Right renal cortex interstitium (tissue), 3 donors: ENCODE data around the gene FGF9. TPM values are rescaled to one million over a fixed set of nuclear protein-coding genes. Genes with fewer than 3 reads are reported as not detected.

Experiments
- DNase-seq, 3 donors: peaks; one replicate each; pipeline ENCODE4 v3.0.0-alpha.2; 2013; ENCODE audit warnings: low read depth in 3 of 3, low spot score in 2 of 3
- polyA plus RNA-seq, 3 donors: library from polyadenylated mRNA; unstranded; fragments of 120-200 nt; gene quantifications; one replicate each; pipeline ENCODE4 v1.2.1, GENCODE V29; 2013; ENCODE audit not compliant: insufficient read length in 3 of 3

FGF9 gene
- polyA plus RNA-seq, 3 donors: 13.9 to 16.5 (median 16.3) TPM

DNA sequence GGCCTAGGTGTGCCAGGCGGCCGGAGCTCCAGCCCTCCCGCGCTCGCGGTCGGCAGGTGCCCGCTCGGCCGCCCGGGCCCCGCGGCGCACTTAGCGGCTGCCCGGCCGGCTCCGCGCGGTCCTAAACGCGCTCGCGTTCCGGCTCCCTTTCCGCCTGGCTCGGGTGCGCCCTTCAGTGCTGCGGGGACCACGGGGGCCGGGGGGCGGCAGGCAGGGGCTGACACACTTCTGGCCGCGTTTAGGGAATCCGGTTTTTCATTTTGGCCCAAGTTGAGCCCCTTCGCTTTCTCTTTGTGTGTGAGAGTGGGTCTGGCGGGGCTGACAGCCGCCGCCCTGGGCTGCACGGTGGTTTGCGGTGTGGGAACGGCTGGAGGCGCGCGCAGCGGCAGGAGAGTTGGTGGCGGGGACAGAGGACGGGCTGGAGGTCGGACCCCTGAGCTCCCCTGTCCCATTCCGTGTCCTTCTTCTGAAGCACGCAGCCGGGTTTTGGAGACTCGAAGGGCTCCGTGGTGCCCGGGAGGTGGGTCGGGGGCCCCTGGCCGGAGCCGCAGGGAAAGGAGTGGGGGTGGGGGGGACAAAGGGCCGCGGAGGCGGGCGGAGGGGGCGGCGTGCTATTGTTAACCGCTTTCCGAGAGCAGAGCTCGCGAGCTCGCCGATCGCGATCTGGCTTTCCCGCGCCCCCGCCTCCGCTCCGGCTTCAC, 3.1 kb downstream of the FGF9 start:
- DNase-seq: peak in 1 of 3 donors; percentile 30

DNA sequence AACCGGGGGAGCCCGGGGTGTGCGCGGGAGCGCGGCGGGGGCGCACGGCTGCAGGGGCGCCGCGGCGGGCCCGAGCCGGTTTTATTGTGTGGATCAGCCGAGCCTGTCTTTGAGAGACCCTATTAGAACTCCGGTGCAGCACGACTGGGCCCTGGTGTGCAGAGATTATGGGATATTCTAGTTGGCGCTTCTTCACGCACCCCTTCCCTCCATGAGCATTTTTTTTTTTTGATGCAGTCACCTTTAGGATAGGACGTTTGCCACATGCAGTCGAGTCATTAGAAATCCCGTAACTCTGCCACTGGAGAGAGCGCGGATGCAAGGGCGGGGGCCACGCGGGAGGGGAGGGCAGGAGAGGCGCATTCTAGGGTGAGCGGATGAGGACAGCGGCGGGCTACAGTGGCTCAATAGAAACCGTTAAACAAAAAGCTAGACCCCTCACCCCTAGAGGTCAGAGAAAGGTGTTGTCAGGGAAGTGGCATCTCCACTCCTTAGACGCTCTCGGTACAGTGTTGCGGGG, 3.7 kb downstream of the FGF9 start:
- peak in 1 of 3 donors; percentile 10 for DNase-seq

DNA sequence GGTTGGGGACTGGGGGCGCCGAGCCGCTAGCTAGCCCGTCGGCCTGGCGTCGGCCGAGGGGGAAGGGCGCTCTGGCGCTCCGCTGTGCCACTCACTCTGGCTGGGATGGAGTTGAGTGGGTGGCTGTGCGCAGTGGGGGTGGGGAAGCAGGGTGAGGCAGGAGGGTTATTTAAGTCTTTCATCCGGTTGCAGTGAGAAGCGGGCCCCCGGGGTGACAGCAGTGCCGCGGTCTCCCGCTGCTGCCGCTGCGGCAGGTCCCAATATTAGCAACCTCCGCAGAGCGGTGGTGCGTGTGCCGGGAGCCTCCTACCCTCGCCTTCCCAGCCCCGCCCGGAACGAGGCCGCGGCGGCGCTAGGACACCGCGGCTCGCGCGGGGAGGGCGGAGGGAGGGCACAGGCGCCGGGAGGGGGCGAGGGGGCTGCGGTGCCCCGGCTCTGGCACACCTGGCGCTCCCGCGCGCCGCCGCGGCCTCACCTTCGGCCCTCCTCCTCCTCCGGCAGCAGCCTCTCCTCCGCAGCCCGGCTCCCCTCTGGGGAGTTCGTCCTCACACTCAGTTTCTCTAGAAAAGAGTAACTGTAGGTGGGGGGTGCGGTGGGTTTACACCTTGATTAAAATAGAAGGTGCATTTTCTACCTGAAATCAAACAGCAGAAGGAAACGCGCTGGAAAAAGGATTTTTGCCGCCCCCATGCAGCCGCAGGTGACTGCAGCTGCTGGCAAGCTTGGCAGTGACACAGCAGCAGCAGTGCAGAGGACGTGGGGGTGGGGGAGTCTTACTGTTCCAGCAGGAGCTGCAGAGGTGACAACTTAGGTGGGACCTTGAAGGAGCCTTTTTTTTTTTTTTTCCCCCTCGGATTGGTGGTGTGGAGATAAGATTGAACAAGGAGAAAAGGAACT, 4.5 kb downstream of the FGF9 start:
- DNase-seq: peak in 1 of 3 donors; percentile 7

DNA sequence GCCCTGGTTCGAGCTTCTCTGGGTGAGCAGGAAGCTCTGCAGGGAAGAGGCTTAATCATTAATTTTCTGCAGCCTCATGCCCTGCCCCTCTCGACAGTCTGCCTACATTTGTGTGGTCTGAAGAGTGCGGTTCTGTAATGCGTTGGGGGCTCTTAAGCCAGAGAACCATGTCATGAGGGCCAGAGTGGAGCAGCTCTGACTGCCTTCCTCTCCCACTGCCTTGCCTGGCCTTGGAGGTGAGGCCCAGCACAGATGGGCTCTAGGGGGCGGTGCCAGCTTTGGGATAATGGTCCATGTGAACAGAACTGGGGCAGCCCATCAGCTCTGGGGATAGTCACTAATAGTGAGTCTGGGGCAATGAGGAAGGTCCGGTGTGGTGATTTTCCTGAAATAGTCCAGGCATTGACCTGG, 5.7 kb downstream of the FGF9 start:
- peak in 1 of 3 donors; percentile 16 for DNase-seq

DNA sequence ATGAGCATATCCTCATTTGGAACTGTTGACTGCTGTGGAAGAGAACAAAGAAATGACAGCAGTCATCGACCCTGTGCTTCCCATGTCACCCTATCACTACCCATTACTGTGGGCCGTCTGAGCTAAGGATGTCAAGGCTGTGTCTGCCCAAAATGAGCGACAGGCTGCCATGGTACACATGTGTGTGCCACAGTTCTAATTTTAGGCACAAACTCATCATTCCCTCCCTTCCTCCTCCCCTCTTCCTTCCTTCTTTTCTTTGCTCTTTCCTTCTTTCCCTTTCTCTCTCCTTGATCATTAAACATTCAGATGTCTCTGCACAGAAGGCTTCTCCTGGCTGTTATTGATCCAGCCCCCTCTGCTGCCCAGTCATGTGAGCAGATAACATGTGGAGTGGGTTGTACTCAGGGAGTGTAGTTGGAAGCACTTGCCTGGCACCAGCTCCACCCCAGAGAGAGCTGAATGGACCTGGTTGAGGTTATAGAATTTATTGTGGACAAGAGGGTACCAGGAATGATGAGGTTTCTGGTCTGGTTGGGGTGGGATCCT, 6.3 kb downstream of the FGF9 start:
- DNase-seq: no peak

DNA sequence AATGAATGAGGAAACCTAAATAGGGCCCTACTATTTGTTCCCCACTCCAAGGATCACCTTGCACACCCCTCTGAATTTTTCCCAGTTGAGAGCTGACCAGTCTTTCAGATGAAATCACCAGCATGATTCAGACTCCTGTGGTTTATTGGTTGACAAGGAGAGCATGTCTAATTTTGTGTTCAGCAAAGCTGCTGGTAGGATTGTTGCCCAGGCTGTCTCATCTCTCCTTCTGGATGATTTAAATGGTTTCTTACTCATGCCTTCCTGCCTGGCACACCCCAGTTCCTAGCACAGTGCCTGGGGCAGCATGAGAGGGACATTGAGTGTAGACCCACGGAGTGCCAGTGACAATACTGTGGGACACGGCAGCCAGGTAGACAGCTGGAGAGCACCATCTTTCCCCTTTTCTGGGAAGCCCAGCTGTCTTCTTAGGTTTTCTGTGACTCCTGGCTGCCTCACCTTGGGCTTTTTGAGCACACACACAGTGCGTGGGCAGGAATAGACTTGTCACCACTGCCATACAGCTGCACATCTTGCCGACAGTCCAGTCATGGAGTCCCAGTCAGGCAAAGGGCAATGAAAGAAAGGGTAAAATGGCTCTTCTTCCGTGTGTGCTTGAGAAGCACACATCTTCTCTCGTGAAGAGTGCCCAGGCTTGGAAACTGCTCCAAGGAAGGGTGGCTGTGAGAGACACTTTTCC, 12.3 kb downstream of the FGF9 start:
- DNase-seq: no peak

DNA sequence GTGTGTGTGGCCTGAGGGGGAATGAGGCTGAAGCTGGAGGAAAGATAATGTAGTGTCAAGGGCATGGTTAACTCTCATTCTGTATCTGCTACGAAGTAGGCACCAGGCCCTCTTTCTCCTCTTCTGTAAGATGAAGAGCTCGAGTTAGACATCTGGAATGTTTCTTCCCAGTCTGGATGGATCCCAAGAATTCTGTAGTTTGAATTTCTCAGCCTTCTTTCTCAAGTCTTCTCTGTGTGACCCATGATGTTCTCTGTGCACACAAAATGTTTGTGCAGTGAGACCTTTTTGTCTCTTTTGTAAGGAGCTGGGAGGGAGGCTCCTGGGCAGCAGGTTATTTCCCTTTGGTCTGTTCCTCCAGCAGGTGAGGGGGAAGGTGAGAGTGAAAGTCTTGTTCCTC, 13.7 kb downstream of the FGF9 start:
- DNase-seq: no peak

DNA sequence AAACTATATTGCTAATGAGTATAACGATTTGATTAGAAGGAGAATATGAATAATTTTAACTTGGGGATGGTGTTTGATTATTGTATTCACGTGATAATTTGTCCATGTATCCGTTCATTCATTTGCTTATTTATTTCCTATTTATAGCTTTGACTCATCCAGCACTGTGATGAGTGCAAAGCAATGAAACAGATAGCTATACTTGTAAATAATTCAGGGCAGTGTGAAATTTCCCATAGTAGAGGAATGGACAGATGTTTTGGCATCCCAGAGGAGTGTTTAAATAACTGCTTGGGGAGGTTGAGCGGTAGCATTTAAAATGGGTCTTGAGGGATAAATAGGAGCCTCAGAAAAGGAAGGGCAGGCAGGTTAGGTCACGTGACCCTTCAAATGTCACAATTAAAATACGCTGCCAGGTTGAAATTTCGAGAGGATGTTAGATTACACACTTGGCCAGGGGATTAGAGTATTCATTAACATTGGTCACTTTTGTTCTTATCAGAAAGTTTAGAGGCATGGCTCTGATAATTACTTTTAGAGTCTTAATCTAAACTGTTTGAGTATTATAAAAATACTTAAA, 14.7 kb downstream of the FGF9 start:
- no peak for DNase-seq

DNA sequence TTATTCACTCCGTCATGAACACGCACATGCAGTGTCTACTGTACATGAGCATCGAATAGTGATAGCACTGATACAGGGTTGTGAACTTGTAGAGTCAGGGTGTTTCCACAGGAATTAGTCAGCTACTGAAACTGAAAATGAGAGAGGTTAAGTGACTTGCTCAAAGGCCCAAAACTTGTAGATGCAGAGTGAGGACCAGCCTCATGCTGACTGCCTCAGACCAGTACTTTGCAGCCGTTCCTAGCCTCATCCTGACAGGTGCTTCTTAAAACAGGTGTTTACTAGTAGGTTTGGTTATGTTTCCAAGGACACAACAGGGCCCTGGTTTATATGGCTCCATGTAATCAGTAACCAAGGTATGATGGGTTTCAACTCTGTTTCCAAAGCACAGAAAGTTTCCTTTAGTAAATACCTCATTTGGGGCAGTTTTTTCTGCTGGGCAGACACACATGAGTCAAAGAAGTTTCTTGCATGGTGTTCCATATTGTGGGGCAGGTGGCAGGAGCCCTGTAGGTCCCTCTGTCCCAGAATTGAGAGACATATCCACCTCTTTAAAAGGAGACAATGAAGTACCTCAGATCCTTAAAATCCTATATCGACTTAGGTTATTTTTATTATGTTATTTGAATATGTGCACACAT, 16.0 kb downstream of the FGF9 start:
- DNase-seq: no peak

DNA sequence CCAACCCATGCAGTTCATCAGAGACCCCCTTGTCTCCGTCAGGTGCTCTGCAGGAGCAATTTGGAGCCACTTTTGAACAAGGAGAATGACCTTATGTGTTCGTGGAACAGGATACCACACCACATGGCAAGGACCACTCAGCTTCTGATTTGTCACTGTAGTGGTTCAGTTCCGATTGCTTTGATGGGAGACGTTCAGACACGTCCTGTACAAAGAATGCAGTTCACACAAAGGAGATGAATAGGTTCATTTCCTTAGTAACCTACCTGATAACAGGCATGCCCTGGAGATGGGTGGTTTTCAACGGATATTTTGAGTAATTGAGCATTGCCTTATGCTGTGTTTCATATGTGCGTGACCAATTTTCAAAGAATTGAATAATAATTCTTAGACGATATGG, 17.2 kb downstream of the FGF9 start:
- no peak for DNase-seq

DNA sequence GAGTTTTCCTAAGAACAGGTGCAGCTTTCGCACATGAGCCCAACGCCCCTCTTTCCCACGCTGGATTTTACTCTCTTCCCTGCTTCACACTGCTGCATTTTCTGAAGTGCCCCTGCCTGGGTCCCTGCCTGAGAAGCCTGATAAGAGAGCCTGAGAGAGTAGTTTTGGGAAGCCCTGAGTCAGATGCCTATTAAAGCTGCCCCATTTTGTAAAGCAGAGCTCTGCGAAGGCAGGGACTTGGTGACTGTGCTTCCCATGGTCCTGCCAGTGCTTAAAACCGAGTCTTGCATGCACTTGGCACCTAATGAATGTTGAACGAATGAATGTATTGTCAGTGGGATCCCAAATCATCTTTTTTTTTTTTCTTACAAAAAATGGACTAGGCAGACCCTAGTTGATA, 18.2 kb downstream of the FGF9 start:
- DNase-seq: no peak

DNA sequence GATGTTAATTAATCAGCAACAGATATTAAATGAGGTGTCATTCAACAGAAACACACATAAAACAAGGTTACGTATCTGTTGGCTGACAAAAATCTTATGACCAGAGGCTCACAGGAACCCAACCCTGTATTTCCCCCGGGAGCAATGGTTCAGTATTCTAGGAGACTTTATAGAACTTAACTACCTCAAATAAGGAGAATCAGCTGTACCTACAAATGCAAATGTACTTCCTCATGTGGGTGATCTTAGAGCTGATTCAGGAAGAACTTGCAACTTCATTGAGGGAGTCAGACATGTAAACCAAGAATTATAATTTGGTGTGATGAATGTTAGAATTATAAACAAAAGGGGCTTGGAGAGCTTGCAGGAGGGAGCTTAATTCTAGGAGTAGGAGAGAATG, 20.1 kb downstream of the FGF9 start:
- DNase-seq: no peak

DNA sequence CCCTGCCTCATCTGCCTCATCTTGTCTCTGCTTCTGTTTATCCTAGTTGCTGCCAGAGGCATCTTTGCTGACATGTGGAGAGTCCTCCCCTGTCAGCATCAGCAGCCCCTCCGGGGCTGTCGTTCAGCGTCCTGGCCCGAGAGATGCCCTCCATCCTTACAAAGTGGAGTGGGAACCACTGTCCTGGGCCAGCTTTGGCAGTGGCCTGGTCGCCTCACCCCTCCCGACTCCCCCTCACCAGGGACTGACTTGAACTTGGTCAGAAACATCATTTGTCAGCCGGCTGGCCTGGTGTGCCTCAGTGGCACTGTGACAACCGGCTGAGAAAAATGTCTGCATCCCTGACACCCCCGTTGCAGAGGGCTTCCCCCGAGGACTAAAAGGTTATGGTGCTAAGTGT, 20.6 kb downstream of the FGF9 start:
- no peak for DNase-seq

DNA sequence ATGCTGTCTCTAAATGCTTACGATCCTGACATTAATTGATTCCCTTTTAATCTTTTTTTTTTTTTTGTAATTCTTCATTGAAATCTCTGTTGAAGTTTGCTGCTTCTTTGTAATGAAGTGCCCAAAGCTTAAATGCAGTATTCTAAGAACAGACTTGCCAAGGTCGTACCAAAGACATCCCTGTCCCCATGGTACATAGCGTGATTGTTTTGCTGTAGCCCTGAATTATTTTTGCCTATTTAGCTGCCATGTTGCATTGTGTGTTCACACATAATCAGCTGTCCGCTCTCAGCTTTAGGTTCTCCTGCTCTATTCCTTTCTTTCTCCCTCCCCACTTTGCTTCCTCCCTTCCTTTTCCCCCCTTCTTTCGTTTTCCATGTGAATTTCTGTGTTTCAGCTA, 21.1 kb downstream of the FGF9 start:
- no peak for DNase-seq

DNA sequence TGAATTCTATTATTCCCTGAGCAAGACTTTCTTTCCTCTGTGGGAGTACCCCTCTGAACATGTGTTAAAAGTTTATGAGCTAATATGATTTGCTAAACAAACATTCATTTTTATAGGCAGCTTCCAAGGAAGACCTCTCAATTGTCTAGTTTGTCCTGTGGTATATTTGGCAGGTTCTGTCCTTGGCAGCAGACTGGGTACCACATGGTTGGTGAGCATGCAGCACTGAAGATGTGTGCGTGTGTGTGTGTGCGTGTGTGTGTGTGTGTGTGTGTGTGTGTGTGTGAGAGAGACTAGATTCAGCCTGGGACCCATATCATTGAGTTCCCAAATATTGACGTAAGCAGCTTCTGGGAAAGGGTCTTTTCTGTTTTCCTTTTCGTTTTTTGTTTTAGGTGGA, 24.0 kb downstream of the FGF9 start:
- DNase-seq: no peak

DNA sequence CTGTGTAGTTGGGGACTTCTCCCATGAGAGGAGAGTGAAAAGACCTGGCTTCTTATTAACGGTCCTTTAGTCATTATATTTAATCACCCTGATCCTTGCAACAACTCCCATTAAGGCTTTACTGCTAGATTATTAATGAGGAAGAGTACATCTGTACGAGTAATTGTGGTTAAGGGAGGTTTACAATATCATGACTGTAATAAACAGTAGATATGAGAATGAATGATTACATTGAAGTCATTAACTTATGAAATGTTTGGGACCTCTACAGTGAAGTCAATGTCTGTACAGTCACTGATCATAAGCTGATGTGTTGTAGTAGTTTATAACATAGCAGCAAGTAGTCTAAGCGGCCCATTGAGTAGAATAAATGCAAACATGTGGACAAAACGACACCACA, 24.7 kb downstream of the FGF9 start:
- DNase-seq: no peak

DNA sequence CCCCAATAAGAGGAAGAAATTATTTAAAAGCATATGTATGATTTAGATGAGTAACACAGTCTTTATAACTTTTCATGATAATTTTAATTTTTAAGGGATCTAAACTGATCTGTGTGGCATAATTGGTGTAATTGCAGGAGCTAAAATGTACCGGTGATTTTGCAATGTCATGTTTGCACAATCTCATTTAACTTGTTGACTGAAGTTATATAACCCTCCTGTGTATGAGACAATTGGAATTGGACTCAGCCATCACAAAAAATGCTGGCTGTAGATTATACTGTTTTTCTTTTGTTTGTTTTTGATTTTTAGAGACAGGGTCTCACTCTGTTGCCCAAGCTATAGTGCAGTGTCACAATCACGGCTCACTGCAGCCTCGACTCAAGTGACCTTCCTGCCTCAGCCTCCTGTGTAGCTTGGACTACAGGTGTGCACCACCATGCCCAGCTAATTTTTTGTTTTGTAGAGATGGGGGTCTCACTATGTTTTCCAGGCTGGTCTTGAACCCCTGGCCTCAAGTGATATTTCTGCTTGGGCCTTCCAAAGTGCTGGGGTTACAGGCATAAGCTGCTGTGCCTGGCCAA, 26.1 kb downstream of the FGF9 start:
- no peak for DNase-seq

DNA sequence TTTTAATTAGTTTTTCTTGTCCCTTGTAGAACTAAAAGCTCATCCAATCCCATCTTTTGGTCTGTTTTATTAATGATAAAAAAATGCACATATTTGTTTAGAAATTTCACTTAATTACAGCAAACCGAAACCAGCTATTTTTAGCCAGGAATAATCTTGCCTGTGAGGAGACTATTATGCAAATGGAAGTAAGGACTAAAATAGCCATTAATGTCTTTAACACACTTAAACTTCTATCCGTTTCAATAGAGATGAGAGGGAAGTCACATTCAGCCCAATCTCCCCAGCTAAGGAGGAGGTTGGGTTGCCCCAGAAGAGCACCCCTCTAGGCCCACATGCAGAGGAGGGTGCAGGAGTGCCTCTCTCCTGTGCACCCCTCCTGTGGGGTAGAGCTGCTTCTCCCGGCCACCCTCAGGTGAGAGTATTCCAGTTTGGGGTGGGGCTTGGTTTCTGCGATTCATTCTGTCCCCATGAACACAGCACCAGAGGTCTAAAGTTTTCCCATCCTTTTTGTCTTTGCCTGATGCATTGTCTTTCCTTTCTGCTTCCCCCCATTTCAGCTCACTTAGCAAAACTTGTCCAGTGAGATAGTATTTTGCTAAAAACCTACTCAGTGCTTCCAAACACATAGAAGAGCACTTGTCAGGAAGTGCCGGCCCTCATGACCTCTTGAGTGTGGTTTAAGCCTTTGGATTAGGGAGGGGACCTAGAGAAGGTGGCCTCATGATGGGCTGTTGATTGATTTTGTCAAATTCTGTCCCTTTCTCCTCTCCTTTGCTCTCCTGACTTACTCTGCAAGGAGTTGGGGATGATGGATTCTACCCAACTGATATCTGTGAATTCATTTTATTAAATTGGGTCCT, 28.2 kb downstream of the FGF9 start:
- DNase-seq: no peak

DNA sequence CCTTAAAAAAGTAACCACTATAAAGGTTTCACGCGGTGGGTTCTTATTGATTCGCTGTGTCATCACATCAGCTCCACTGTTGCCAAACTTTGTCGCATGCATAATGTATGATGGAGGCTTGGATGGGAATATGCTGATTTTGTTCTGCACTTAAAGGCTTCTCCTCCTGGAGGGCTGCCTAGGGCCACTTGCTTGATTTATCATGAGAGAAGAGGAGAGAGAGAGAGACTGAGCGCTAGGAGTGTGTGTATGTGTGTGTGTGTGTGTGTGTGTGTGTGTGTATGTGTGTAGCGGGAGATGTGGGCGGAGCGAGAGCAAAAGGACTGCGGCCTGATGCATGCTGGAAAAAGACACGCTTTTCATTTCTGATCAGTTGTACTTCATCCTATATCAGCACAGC, 30.6 kb downstream of the FGF9 start:
- no peak for DNase-seq
